ENCODE results near the gene STRA6.
"Not testable (repeated sequence)": the region's sequence is repeated elsewhere in the genome, so short reads cannot be mapped to it uniquely, and the experiment has no call there.

Gene STRA6

DNA sequence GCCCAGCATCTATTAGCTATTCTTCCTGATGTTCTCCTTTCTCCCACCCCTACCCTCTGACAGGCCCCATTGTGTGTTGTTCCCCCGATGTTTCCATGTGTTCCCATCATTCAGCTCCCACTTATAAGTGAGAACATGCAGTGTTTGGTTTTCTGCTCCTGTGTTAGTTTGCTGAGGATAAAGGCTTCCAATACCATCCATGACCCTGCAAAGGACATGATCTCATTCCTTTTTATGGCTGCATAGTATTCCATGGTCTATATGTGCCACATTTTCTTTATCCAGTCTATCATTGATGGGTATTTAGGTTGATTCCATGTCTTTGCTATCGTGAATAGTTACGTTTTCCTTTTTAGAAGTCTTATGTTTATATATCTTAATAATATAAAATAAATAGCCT is 42.2 kb downstream of the STRA6 start:
- DNase-seq (ENCODE audit: low read depth in 2 of 2) = not testable (repeated sequence)

DNA sequence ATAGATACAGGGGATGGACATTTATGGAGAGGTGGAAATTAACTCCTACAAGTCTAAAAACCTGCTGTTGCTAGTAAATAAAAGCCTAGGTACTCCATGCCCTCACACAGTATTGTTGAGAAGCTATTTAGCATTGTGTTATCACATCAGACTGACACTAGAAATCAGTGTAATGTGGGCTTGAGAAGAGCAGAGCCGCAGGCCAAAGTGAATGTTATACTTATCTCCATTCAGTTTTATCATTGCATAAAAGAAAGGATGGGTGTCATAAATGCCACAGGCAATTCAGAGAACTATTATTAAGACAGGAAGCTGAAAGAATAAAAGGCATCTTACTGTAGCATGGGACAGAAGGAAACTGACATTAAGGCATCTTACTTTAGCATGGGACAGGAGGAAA is 42.8 kb downstream of the STRA6 start:
- no peak for DNase-seq (ENCODE audit: low read depth in 2 of 2)

DNA sequence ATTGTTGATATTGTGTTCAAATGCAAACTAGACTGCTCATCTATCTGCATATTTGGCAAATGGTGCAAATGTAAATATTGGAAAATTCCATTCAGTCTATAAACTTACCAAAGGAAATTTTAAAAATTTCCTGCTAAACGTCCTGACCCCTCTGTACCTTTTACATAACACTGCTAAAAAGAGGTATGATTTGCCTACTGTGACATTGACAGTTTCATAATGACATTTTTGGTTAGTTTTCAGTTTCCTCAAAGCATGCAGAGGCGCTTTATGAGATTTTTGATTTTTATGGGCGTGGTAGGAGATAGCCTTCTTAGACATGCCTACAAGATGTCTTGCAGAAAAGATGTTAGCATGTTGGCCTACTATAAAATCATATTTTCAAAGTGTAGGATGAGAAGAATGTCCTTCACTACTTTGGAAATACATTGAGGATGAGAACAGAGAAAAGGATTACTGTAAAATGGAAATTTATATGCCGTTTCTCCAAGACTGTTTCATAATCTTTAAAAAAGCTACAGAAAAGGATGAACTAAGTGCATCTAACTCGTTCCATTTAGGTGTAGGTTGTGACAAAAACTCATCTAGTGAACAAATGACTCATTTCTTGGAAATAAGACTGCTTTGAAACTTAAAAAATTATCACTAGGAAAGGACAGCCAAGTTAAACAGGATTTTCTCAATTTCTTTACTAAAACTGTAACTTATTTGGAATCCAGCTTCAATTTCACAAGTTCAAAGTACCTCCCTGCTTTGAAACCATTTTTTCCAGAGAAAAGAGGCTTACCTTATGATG is 43.5 kb downstream of the STRA6 start:
- no peak for DNase-seq (ENCODE audit: low read depth in 2 of 2)

DNA sequence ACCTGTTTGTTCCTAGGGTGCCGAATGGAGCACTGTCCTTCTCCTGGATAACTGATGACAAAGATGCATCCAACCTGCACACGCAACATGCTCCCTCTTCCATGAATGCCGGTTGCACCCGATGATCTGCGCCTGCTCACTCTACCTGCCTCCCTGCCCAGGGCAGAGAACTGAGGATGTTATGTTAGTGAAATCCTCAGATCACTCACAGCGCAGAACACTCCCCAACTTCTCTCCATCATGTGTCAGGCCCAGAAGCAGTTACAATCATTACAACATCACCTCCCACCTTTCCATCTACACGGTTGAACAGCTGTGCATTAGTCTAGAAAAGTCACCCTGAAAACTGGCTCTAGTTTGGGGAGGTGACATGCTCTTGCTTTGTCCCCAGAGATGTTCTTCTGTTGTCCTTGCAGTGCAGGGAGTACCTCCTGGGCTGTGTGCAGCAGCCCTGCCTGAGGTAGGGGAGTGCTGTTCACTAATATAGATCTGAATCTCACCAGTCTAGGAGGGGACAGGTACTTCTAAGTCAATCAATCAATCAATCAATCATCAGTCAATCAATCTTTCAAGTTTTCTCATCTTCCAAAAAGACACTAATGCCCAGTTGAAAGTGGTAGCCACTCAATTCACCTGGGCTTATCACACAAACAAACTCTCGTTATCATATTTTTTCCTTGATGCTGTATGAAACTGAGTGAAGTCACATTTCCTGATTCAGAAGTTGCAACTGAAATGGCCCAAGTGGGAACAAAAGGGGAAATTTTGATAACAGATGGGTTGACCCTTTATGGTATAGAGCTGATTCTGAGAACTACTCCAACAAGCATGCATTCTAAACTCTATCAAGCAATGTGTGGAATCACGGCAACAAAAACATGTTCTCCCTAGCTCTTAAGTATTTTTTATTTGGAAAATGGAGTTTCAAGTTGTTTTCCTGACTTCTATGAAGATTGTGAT is 44.4 kb downstream of the STRA6 start:
- no peak for DNase-seq (ENCODE audit: low read depth in 2 of 2)

DNA sequence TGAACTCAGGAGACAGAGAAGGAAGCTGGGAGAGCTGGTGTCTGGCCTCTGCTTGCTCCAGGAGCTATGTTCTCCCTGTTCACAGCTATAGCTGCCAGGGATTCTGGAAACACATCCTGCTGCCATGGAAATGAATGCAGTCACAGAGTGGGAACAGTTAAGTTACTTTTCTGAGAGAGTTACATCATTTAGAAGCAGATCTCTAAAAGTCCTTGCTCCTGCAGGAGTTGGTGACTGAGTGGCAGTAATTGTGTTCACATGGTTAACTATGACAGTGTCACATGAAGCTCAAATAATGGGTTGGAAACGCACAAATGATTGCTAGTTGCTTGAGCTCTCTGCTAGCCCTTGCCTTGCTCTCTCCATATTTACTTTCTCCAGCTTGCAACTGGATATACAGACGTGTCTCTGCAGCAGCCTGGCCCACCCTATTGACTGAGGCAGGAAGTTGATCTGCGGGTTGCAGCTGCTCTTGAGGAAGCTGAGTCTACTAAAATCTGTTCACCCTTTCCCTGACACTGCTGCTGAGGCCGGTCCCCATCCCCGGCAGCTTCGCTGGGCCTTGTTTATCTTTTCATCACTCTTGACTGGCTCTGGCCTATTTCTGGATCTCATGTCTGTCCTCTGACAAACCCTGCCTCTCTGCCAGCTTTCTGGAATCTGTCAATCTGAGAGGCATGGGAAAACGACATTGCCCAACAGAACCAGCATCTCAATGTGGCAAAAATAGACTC is 45.7 kb downstream of the STRA6 start:
- DNase-seq (ENCODE audit: low read depth in 2 of 2) = no peak

DNA sequence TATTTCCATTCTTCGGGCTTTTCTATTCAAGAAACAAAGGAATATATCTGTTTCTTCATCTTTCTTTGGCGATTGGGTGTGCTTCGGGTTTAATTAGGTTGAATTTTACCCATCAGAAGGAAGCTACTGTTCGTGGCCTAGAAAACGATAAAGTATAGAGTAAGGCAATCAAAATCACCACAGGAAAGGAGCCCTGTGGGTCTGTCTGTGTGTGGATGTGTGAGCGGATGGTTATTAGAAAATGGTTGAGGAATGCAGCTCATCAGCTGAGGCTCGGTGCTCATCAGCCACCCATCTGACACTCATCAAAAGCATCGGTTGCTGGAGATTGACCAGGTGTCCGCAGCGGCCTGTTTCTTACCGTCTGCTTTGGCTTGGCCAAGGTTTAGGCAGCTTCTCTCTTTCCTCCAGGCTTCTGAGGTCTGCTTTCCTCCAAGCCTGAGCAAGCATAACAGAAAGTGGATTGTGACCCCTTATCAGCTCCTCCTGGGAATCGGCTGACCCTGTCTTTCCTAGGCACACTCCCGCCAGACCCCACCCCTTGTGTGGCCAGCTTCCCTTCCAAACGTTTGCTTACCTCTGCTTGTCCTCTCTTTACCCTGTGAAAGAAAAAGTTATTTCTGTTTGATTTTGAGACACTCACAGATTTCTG is 46.7 kb downstream of the STRA6 start:
- no peak for DNase-seq (ENCODE audit: low read depth in 2 of 2)

DNA sequence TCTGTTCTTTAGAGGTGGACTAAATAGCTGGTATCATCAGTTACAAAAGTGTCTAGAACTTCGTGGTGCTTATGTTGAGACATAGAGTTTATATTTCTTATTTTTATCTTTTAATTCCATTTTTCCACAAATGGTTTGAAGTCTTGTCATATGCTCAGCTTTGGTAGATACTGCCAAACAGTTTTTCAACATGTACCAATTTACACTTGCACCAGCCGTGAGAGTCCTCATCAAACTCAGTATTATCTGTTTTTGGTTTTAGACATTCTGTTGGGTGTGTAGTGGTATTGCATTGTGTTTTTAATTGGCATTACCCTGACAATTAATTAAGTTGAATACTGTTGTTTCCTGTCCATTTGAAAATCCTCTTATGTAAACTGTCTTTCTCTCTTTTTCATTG is 55.5 kb downstream of the STRA6 start:
- no peak for DNase-seq (ENCODE audit: low read depth in 2 of 2)

DNA sequence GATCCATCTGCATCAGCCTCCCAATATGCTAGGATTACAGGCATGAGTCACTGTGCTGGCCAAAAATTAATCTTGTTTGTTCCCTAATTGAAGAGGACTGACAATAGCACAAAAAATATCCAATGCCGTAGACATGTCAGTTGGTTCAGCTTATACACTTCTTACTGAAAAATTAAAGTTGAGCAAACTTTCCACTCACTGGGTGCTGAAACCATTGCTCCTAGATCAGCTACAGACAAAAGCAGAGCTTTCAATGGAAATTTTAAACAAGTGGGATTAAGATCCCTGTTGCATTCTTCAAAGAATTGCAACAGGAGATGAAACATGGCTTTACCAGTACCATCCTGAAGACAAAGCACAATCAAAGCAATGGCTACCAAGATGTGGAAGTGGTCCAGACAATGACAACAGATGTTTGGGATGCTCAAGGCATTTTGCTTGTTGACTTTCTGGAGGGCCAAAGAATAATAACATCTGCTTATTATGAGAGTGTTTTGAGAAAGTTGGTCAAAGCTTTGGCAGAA is 56.2 kb downstream of the STRA6 start:
- DNase-seq (ENCODE audit: low read depth in 2 of 2) = no peak

DNA sequence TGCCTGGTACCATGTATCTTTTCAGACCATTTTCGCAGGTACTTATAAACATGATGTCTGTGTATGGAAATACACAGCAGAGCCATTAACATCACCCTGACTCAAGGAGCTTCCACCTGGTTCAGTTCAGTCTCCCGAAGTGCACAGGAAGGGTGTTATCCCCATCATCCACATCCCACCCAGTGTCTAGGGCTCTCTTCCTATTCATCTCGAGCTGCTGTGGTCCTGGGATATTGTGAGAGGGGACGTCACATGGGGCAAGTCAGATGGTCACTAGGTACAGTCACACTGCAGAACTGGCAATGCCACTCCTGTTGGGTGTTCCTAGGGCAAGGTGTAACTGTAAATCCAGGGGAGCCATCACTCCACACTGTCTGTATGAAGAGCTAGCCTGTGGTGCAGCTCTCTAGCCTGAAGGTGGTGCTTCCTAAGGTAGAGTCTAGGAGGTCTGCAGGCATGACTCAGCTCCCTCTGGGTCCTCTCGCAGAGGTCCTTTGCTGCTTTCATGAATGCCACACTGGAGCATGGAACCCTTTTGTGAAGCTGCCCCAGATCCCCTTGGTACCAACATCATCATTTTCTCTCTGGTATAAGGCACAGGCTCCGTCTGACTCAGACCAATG is 58.3 kb downstream of the STRA6 start:
- DNase-seq (ENCODE audit: low read depth in 2 of 2) = no peak

DNA sequence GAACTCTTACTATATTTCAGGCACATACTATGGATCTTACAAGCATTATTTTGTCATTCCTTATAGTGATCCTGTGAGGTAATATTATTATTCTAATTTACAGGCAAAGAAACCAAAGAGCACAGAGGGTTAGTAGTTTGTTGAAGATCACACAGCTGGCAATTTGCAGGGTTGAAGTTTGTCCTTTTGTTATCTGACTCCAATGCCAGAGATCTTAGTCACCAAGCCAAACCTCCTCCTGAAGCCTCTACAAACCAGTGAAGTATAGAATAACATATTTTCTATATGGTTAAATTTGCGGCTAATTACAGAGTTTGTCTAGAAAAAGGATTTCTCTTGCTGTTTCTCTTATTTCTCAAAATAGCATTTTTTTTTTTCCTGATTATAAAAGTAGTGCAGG is 61.0 kb downstream of the STRA6 start:
- DNase-seq (ENCODE audit: low read depth in 2 of 2) = no peak

DNA sequence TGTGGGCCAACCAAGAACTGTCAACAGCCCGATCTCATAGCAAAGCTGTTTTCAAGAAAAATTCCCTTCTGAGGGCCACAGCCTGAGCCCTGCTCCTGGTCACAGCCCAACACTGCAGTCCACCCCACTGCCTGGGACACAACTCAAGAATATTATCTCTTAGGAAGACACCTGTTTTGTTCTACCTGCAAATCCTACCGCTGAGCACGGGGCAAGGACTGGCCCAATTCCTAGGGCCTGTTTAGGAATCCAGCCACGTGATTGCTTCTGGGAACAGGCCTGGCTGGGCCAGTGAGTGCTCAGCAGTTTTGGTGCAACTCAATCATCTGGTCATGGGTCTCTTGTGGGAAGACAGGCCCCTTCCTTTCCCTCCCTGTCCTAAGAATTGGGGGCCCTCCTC is 63.9 kb downstream of the STRA6 start:
- DNase-seq (ENCODE audit: low read depth in 2 of 2) = no peak

DNA sequence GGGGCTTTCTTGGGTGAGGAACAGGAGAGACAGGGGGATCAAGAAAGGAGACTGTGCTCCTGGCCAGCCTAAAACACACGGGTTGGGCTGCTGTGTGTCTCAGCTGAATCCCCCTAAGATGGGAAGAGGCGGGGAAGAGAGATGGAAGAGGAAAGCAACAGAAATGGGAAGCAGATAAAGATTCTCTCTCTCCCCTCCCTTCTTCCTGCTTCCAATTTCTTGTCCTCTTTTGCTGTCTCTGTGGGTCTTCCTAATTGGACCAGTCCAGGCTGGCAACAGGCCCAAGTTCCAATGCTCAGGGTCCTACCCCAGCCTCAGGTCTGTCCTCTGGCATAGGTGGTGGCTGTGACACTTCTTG is 65.1 kb downstream of the STRA6 start:
- DNase-seq (ENCODE audit: low read depth in 2 of 2) = no peak

DNA sequence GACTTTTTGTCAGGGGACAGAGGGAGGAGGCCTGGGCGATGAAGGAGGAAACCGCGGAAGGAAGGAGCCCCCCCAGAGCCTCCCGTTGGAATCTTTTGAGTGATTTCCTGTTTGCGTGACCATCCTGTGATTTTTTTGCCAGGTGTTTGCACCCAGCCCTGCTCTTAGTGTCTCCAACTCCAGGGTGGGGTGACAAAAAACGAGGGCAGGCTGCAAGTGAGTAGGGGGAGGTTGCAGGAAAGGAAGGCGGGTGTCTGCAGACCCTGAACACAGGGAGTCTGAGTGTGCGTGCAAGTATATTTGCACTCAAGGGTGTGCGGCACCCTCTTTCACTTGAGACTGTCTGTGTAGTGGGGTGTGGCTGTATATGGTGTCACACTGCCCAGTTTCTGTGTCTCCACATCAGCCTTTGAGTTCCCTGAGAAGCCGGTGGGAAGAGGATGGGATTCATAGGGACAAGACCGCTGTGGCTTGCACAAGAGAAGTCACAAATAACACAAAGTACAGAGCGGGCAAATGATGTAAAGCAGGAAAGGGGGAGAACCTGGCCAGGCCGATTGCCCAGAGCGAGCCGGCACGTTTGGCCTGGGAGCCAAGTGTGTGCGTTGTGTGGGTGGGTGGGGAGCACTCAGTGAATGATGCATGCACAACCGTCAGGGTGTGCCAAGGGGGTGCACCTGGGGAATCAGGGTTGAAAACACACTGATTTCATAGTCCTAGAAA is 65.6 kb downstream of the STRA6 start:
- DNase-seq (ENCODE audit: low read depth in 2 of 2) = no peak

DNA sequence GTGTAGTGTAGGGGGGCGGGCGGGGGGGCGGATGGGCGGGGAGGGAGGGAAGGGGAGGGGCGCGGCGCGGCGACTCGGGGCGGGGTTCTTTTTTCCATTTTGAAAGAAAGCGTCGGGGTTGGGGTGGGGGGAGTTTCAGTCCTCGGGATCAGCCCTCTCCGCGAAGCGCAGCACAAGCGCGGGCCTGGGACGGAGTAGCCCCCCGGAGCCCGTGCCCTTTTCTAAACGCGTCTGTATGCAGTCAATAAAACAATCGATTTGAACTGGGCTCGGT is 66.1 kb downstream of the STRA6 start:
- no peak for DNase-seq (ENCODE audit: low read depth in 2 of 2)

DNA sequence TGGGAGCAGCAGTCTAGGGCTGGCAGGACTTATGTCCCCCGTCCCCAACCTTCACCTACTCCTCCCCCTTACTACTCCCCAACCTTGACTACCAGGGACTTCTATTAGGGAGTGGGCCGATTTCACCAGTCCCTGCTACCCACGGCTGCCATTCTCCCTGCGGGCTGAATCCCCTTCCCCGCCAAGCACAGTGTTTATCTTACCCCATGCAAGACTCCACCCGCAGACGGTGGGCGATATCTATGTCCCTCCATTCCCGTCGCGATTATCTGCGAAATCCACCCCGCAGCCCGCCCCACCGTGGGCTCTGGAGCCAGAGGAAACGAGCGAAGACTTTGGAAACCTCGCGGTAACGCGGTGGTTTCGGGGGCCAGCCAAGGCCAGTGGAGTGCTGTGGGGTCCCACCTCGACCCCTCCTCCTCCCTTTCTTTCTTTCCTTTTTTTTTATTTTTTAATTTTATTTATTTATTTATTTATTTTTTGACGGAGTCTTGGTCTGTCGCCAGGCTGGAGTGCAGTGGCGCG is 67.5 kb downstream of the STRA6 start:
- DNase-seq (ENCODE audit: low read depth in 2 of 2) = no peak

DNA sequence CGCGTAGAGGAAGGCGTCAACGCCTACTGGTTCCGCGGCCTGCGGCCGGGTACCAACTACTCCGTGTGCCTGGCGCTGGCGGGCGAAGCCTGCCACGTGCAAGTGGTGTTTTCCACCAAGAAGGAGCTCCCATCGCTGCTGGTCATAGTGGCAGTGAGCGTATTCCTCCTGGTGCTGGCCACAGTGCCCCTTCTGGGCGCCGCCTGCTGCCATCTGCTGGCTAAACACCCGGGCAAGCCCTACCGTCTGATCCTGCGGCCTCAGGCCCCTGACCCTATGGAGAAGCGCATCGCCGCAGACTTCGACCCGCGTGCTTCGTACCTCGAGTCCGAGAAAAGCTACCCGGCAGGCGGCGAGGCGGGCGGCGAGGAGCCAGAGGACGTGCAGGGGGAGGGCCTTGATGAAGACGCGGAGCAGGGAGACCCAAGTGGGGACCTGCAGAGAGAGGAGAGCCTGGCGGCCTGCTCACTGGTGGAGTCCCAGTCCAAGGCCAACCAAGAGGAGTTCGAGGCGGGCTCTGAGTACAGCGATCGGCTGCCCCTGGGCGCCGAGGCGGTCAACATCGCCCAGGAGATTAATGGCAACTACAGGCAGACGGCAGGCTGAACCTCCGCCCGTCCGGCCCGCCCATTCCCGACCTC is 68.1 kb downstream of the STRA6 start:
- no peak for DNase-seq (ENCODE audit: low read depth in 2 of 2)

DNA sequence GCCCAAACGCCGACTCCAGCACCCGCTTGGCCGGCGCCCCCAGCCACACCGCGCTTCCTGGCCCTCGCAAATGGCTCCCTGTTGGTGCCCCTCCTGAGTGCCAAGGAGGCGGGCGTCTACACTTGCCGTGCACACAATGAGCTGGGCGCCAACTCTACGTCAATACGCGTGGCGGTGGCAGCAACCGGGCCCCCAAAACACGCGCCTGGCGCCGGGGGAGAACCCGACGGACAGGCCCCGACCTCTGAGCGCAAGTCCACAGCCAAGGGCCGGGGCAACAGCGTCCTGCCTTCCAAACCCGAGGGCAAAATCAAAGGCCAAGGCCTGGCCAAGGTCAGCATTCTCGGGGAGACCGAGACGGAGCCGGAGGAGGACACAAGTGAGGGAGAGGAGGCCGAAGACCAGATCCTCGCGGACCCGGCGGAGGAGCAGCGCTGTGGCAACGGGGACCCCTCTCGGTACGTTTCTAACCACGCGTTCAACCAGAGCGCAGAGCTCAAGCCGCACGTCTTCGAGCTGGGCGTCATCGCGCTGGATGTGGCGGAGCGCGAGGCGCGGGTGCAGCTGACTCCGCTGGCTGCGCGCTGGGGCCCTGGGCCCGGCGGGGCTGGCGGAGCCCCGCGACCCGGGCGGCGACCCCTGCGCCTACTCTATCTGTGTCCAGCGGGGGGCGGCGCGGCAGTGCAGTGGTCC is 68.7 kb downstream of the STRA6 start:
- DNase-seq (ENCODE audit: low read depth in 2 of 2) = no peak

DNA sequence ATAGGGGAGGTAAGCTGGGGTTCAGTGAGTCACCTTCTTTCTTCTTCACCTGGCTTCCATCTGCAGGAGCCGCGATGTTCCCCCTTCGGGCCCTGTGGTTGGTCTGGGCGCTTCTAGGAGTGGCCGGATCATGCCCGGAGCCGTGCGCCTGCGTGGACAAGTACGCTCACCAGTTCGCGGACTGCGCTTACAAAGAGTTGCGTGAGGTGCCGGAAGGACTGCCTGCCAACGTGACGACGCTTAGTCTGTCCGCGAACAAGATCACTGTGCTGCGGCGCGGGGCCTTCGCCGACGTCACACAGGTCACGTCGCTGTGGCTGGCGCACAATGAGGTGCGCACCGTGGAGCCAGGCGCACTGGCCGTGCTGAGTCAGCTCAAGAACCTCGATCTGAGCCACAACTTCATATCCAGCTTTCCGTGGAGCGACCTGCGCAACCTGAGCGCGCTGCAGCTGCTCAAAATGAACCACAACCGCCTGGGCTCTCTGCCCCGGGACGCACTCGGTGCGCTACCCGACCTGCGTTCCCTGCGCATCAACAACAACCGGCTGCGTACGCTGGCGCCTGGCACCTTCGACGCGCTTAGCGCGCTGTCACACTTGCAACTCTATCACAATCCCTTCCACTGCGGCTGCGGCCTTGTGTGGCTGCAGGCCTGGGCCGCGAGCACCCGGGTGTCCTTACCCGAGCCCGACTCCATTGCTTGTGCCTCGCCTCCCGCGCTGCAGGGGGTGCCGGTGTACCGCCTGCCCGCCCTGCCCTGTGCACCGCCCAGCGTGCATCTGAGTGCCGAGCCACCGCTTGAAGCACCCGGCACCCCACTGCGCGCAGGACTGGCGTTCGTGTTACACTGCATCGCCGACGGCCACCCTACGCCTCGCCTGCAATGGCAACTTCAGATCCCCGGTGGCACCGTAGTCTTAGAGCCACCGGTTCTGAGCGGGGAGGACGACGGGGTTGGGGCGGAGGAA is 69.6 kb downstream of the STRA6 start:
- DNase-seq (ENCODE audit: low read depth in 2 of 2) = no peak
